Activated naive CD8-positive, alpha-beta T cell treated with anti-CD3 and anti-CD28 coated beads for 36 hours (primary cell): ENCODE measurements around the gene ZNF185. TPM values are rescaled to one million over a fixed set of nuclear protein-coding genes. Genes with fewer than 3 reads are reported as not detected.

Source experiments
- DNase-seq: peaks from one replicate; pipeline ENCODE4 v3.0.0; 2021
- H3K27ac Mint-ChIP-seq: one replicate; pipeline ENCODE4 v1.8.0; 2022; ENCODE audit warnings: mild to moderate bottlenecking, moderate library complexity, mixed read lengths
- H3K27me3 Mint-ChIP-seq: one replicate; pipeline ENCODE4 v1.8.0; 2022; ENCODE audit warnings: mild to moderate bottlenecking, mixed read lengths
- H3K36me3 Mint-ChIP-seq: one replicate; pipeline ENCODE4 v1.8.0; 2021; ENCODE audit warnings: mild to moderate bottlenecking, mixed read lengths
- H3K4me1 Mint-ChIP-seq: one replicate; pipeline ENCODE4 v1.8.0; 2021; ENCODE audit warnings: mixed read lengths
- H3K4me3 Mint-ChIP-seq: one replicate; pipeline ENCODE4 v1.8.0; 2022; ENCODE audit warnings: mild to moderate bottlenecking, moderate library complexity, mixed read lengths
- H3K9me3 Mint-ChIP-seq: one replicate; pipeline ENCODE4 v1.8.0; 2022; ENCODE audit warnings: mixed read lengths
- total RNA-seq, 2 experiments: library from RNA; stranded (reverse); gene quantifications; one replicate each; pipeline ENCODE4 v1.2.3, GENCODE V29; 2021

Gene ZNF185
- total RNA-seq, 2 experiments from 2014 or later: 1.3 to 1.5 TPM

DNA sequence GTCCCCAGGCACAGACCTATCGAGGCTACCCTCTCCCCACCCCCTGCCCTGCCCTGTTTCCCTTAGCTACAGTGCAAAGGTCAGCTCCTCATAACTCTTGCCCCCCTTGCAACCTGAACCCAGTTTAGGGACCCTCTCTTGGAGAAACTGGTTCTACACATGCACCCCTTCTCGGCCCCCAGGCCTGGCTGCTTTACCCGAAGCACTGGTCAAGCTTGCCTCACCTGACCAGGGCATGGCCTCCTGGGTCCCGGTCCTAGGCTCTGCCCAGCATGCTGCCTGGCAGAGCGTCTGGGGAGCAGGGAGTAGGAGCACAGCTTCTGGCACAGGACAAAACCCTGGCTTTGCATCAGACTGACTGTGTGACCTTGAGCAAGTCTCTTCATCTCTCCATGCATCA is 28.0 kb downstream of the ZNF185 start:
- H3K27me3 Mint-ChIP-seq: peaks cover 3% of the 10 kb centered on the region
- no peak for DNase-seq
- no peaks in the 10 kb centered on the region for H3K9me3 Mint-ChIP-seq
- H3K4me1 Mint-ChIP-seq: peaks cover 15% of the 10 kb centered on the region
- H3K27ac Mint-ChIP-seq: no peak overlapping the region
- H3K4me3 Mint-ChIP-seq: no peak overlapping the region
- H3K36me3 Mint-ChIP-seq: no peaks in the 10 kb centered on the region

DNA sequence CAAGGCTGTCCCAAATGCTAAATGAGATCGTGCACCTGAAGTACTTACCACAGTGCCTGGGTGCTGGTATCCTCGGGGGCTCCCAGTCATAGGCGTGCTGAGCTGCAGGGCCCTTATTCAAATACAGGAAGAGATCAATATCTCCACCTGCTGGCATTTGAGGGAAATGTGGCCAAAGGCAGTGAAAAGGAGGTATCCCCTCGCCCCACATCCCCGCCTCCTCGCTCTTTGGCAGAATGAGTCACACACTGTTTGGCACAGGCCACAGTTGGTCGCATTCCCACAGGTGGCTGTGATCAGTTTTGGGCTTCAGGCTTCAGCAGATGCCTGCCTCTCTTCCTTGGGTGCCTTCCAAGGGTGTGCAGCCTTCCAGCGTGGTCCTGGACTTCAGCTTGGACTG is 28.4 kb downstream of the ZNF185 start:
- H3K4me1 Mint-ChIP-seq: peaks cover 14% of the 10 kb centered on the region
- peaks cover 3% of the 10 kb centered on the region for H3K27me3 Mint-ChIP-seq
- no peaks in the 10 kb centered on the region for H3K36me3 Mint-ChIP-seq
- H3K9me3 Mint-ChIP-seq: no peaks in the 10 kb centered on the region
- DNase-seq: peak; percentile 50
- H3K4me3 Mint-ChIP-seq: no peak overlapping the region
- no peak overlapping the region for H3K27ac Mint-ChIP-seq

DNA sequence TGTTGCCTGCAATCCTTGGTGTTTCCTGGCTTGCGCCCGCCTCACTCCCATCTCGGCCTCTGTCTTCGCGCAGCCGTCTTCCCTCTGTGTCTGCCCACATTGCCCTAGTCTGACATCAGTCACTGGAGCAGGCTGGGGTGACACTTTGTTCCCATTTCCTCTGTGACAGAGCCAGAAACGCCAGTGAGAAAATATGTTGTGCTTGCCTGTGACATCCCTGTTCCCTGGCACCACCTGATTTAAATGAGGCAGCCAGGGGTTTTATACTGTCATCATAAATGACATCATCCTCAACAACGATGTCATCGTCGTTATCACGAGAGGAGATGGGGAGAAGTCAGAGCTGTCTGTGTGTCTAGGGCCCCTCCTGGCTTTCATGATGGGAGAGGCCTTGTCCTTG is 29.1 kb downstream of the ZNF185 start:
- DNase-seq: no peak
- Mint-ChIP-seq H3K4me3 (no peak overlapping the region), H3K9me3 (no peaks in the 10 kb centered on the region), H3K27me3 (peaks cover 3% of the 10 kb centered on the region), H3K36me3 (no peaks in the 10 kb centered on the region), H3K4me1 (peaks cover 11% of the 10 kb centered on the region), H3K27ac (no peak overlapping the region)

DNA sequence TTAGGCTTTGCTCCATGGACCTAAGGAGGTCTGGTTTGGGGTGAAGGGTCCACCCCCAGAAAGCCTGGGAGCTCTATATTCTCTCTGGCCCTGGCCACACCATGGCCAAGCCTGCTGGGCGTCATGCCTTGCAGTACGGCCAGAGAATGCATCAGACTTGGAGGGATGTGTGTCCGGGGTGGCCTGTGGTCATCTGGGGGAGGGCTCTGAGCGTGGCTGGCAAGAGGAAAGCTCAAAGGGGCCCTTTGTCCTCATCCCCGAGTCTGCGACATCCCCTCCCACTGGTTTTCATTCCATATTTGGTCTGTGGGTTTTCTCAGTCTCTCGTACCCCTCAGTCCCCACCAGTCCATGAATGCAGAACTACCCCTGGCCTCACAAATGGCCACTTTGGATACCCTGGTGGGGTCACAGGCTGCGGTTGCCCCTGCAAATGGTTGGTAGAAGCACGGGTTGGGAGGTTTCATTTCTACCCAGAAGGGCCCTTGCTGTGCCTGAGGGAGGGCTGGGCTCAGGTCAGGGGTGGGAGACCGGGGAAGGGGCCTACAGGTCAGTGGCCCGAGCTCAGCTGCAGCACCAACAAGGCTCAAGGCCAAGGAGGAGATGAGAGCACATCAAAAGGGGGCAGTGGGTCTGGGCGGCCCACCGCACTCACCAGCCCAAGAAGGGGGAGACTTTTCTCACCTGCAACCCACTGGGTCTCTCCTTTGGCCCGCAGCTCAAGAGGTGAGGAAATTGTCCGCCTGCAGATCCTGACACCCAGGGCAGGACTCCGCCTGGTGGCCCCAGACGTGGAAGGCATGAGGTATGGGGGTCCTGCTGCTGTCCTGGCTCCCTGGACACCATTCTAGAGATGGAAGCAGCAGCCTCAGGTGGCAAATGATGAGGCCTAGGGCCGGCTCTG is 30.2 kb downstream of the ZNF185 start:
- no peak for DNase-seq
- no peaks in the 10 kb centered on the region for H3K36me3 Mint-ChIP-seq
- H3K4me1 Mint-ChIP-seq: peaks cover 11% of the 10 kb centered on the region
- H3K27ac Mint-ChIP-seq: no peak overlapping the region
- H3K4me3 Mint-ChIP-seq: no peak overlapping the region
- peaks cover 3% of the 10 kb centered on the region for H3K27me3 Mint-ChIP-seq
- H3K9me3 Mint-ChIP-seq: no peaks in the 10 kb centered on the region

DNA sequence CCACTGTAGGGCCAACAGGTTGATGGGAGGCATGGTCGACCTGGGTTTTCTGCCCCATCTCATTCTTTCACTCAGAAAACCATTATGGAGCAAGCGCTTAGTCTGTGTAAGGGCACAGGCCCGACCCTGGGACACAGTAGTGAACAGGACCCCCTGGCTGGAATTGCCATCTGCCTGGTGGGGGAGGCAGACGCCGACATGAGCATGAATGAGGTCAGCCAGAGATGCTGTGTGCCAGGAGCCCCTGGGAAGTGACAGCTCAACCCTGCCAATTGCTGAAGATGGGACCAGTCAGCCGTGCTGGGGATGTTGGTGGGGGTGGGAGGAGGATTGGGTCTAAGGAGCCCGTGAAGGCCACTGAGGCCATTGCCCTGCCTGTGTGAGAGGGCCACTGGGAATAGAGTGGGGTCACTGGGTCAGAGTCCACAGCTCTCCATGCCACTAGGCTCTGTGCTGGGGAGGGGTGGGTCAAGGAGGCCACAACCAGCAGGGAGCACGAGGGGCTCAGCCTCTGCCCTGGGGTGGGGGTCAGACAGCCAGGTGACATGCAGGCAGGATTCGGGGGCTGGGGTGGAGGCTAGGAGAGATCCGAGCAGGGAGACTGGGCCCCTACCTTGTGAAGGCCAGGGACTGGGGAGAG is 31.0 kb downstream of the ZNF185 start:
- no peak overlapping the region for H3K4me3 Mint-ChIP-seq
- no peaks in the 10 kb centered on the region for H3K36me3 Mint-ChIP-seq
- no peak for DNase-seq
- H3K4me1 Mint-ChIP-seq: peaks cover 3% of the 10 kb centered on the region
- H3K9me3 Mint-ChIP-seq: no peaks in the 10 kb centered on the region
- no peaks in the 10 kb centered on the region for H3K27me3 Mint-ChIP-seq
- no peak overlapping the region for H3K27ac Mint-ChIP-seq

DNA sequence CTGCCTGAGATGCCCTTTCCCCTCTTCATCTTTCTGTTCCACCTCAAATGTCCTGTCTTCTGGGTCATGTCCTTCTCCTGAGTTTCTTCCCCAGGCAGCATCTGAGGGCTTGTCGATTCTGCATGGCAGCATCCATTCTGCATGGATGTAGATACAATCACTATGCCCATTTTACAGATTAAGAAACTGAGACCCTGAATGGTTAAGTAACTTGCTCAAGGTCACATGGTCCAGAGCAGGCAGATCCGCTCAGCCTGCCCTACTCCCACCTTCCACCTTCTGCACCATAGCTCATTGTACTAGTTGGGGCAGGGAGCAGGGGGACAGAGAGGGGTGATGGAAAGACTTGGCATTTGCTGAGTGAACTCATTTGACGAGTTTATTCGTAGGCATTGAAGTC is 32.0 kb downstream of the ZNF185 start:
- H3K4me3 Mint-ChIP-seq: no peak overlapping the region
- no peak overlapping the region for H3K27ac Mint-ChIP-seq
- H3K9me3 Mint-ChIP-seq: no peaks in the 10 kb centered on the region
- H3K36me3 Mint-ChIP-seq: no peaks in the 10 kb centered on the region
- H3K4me1 Mint-ChIP-seq: peaks cover 1% of the 10 kb centered on the region
- no peak for DNase-seq
- H3K27me3 Mint-ChIP-seq: no peaks in the 10 kb centered on the region

DNA sequence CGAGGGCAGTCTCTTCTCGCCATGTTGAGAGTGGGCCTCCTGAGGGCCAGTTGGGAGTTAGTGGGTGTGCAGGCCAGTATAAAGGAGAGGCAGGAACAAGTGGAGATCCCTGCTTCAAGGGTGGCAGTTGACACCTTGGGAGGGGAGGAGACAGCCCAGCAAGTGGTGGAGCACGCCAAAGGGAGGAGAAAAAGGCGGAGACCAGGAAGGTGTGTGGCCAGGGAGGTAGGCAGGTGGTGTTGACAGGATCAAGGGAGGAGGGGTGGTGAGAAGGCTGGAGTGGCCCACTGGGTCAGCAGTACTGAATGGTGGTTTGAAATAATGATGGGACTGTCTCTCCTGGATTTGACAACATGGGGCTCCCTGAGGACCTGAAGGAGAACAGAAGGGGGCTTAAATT is 32.6 kb downstream of the ZNF185 start:
- H3K4me3 Mint-ChIP-seq: no peak overlapping the region
- H3K36me3 Mint-ChIP-seq: no peaks in the 10 kb centered on the region
- no peak for DNase-seq
- peaks cover 1% of the 10 kb centered on the region for H3K4me1 Mint-ChIP-seq
- no peaks in the 10 kb centered on the region for H3K27me3 Mint-ChIP-seq
- H3K27ac Mint-ChIP-seq: no peak overlapping the region
- H3K9me3 Mint-ChIP-seq: no peaks in the 10 kb centered on the region

DNA sequence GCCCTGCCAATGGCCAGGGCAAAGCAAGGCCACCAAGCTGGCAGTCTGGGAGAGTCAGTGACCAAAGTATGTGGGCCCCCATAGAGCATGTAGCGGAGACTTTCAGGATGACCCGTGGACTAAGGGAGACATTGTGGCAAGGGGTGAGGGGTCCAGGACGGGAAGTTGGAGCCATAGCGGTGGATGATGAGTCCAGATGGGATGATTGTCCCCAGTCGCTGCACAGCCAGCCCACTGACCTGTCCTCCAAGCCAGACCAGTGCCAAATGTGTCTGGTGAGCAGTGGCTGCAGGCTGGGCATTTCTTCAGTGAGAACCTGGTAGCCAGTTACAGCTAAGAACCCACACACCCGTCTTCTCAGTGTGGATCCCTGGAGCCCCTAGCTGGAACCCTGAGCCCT is 34.3 kb downstream of the ZNF185 start:
- Mint-ChIP-seq H3K36me3 (no peaks in the 10 kb centered on the region), H3K27me3 (no peaks in the 10 kb centered on the region), H3K27ac (no peak overlapping the region), H3K4me3 (no peak overlapping the region), H3K4me1 (no peaks in the 10 kb centered on the region), H3K9me3 (no peaks in the 10 kb centered on the region)
- no peak for DNase-seq

DNA sequence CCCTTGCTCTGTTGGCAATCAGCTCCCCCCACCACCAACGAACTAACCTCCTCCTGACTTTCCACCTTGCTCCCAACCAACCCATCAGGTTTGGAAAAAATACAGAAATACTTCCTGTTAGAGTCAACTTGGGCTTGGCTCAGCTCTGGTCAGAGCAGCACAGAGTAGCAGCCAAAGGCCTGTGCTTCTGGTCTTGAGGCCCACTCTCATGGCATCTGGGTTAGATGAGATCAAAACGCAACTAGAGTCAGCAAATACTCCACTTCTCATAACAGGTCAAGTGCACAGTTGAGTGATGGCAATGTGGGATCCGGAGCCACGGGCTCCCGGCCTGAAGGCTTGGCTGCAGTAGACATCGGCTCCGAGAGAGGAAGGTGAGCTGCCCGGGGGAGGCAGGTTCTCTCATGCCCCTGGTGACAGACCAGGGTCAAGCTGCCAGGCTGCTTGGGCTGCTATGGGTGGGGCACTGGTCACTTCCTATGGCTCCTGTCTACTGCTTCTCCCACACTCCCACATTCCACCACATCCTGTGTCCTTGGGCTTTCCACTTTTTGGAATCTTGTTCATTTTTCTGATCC is 34.8 kb downstream of the ZNF185 start:
- Mint-ChIP-seq H3K27me3 (no peaks in the 10 kb centered on the region), H3K4me3 (no peak overlapping the region), H3K36me3 (no peaks in the 10 kb centered on the region), H3K27ac (no peak overlapping the region), H3K9me3 (no peaks in the 10 kb centered on the region), H3K4me1 (no peaks in the 10 kb centered on the region)
- no peak for DNase-seq

DNA sequence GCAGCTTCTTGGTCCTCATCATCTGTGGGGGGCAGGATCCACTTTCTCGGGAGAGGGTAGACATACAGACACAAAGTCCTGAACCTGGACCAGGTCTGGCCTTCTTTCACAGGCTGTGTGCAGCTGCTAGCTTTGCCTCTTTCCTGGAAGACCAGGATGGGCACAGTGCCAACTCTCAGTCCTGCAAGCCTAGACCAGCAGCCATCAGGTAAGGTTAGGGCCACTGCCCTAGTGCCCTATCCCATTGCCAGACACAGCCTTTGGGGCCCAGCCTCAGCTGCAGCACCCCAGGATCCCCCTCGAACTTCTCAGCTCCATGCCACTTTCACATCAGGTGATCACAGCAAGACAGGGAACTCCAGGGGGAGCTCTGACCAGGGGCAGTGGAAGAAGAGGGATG is 38.4 kb downstream of the ZNF185 start:
- H3K27ac Mint-ChIP-seq: no peak overlapping the region
- H3K9me3 Mint-ChIP-seq: no peaks in the 10 kb centered on the region
- DNase-seq: no peak
- H3K36me3 Mint-ChIP-seq: no peaks in the 10 kb centered on the region
- no peak overlapping the region for H3K4me3 Mint-ChIP-seq
- H3K27me3 Mint-ChIP-seq: no peaks in the 10 kb centered on the region
- H3K4me1 Mint-ChIP-seq: no peaks in the 10 kb centered on the region

DNA sequence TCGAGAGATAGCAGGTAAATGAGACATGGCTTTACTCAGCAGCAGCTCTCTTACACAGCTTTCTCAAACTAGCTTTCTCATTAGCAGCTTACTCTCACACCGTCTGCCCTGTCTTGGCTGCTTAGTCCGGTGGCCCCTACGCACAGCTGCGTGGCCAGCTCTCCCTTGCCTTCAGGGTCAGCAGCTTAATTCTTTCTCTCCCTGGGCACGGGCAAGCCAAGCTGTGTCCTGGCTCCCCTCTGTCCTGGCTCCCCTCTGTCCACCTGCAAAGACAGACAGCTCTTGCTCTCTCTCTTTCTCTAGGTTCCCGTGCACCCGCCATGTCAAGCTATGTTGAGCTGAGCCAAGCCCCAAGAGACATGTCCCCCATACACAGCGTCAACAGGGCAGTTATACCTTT is 39.4 kb downstream of the ZNF185 start:
- Mint-ChIP-seq H3K4me3 (no peak overlapping the region), H3K27ac (no peak overlapping the region), H3K27me3 (no peaks in the 10 kb centered on the region), H3K4me1 (peaks cover 3% of the 10 kb centered on the region), H3K9me3 (no peaks in the 10 kb centered on the region), H3K36me3 (no peaks in the 10 kb centered on the region)
- no peak for DNase-seq

DNA sequence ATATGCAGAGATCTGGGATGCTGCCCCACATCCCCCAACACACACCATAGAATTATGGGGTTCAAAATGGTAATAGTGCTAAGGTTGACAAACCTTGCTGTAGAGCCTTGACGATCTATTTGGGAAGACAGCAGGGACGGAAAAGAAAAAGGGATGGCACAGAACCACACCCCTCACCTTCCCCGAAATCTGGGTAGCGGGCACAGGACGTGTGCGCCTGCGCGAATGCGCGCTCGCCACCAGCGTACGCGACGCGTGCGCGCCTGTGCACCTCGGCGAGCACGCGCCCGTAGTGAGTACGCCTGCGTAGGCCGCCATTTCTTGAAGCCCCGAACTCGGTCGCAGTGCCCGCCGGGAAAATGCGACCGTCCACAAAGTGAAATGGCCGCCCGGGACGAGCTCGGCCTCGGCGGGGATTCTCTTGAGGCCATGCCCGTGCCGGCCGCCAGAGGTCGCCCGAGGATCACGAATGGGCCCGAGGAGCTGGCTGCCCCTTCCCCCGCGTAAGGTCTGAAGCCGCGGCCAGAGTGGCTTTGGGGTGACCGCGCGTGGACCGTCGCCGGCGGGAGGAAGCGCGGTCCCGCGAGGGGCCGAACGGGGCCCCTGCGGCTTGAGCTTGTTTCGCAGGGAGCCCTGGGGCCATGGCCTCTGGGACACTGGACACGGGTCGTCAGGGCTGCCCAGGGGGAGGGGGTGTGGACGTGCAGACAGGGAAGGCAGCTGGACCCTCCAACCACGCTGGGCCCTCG is 43.6 kb downstream of the ZNF185 start:
- Mint-ChIP-seq H3K27ac (peak overlapping the region; percentile 67), H3K36me3 (no peaks in the 10 kb centered on the region), H3K27me3 (no peaks in the 10 kb centered on the region), H3K4me1 (peaks cover 3% of the 10 kb centered on the region), H3K4me3 (peak overlapping the region; percentile 86), H3K9me3 (no peaks in the 10 kb centered on the region)
- DNase-seq: peak; percentile 88

DNA sequence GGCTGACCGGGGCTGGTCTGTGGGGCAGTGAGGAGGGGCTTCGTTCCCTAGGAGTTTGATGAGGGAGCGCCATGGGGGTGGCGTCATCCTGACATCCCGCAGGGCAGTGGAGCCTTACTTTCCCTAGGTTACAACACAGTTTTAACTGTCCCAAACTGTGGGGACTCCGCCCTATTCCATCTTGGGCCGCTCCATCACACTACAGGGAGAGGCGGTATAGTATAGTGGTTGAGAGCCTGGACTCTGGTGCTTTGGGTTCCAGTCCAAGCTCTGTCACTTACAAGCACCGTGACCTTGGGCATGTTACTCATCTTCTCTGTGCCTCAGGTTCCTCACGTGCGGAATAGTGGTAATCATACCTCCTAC is 44.2 kb downstream of the ZNF185 start:
- Mint-ChIP-seq H3K9me3 (no peaks in the 10 kb centered on the region), H3K36me3 (no peaks in the 10 kb centered on the region), H3K4me3 (peak overlapping the region; percentile 86), H3K27me3 (no peaks in the 10 kb centered on the region), H3K27ac (peak overlapping the region; percentile 67), H3K4me1 (peaks cover 3% of the 10 kb centered on the region)
- no peak for DNase-seq

DNA sequence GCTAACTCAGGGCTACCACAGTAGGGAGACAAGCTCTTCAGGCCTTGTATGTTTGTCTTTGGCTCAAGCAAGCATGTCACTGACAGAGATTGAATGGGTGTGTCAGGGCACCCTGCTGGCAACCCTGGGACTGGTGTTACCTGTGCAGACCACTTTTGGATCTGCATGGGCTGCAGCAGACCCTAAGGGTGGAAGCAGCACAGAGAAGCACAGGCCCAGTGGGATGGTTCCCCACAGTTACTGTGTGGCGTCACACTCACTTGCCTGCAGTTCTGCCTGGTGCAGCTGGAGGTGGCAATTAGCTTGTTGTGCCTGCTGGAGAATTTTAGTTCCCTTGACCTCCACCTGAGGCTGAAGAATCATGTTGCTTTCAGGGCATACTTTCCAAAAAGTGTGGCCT is 46.0 kb downstream of the ZNF185 start:
- H3K27me3 Mint-ChIP-seq: no peaks in the 10 kb centered on the region
- peaks cover 3% of the 10 kb centered on the region for H3K4me1 Mint-ChIP-seq
- H3K36me3 Mint-ChIP-seq: no peaks in the 10 kb centered on the region
- H3K4me3 Mint-ChIP-seq: no peak overlapping the region
- H3K9me3 Mint-ChIP-seq: no peaks in the 10 kb centered on the region
- no peak overlapping the region for H3K27ac Mint-ChIP-seq
- DNase-seq: no peak
